ENCODE measurements around the gene UBR1.

DNA sequence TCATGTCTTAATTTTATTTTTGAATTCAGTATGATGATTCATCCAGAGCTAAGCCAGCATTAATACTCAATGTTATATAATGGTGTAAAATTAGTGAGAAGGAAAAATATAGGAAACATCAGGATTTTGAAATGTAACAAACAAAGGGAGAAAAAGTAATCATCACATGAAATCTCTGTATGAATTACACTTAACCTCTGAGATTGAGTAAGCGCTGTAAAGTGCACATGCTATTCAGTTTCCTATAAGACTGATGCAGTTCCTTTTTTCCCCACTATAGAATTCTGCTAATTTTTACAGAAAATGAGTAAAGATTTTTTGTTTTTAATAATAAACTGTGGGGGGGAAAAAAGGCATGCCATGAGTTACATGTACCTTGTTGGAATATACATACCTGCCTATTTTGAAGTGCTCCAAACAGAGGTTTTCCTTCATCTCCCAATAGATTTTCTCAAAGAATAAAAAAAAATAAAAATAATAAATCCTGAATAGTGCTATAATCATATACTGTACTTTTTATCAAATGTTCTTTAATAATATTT lies 121.3 kb downstream of the UBR1 start:
- TF ChIP-seq, protein P1, sequence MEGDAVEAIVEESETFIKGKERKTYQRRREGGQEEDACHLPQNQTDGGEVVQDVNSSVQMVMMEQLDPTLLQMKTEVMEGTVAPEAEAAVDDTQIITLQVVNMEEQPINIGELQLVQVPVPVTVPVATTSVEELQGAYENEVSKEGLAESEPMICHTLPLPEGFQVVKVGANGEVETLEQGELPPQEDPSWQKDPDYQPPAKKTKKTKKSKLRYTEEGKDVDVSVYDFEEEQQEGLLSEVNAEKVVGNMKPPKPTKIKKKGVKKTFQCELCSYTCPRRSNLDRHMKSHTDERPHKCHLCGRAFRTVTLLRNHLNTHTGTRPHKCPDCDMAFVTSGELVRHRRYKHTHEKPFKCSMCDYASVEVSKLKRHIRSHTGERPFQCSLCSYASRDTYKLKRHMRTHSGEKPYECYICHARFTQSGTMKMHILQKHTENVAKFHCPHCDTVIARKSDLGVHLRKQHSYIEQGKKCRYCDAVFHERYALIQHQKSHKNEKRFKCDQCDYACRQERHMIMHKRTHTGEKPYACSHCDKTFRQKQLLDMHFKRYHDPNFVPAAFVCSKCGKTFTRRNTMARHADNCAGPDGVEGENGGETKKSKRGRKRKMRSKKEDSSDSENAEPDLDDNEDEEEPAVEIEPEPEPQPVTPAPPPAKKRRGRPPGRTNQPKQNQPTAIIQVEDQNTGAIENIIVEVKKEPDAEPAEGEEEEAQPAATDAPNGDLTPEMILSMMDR (IDR thresholded peaks at IDR 0.05), result no peak
- no peak for TF ChIP-seq POLR2A (IDR thresholded peaks at IDR 0.05)
- TF ChIP-seq POLR2AphosphoS5 (IDR thresholded peaks at IDR 0.05), result no peak
